ENCODE measurements around the gene APEX1. TPM values are rescaled to one million over a fixed set of nuclear protein-coding genes. Genes with fewer than 3 reads are reported as not detected.
"Not testable (repeated sequence)": the region's sequence is repeated elsewhere in the genome, so short reads cannot be mapped to it uniquely, and the experiment has no call there.

Gene APEX1
- total and polyA plus RNA-seq, 2 of the 8 experiments (the other 6 are each of a cell fraction or from before 2014, with no cell fraction given): 384 to 700 TPM

DNA sequence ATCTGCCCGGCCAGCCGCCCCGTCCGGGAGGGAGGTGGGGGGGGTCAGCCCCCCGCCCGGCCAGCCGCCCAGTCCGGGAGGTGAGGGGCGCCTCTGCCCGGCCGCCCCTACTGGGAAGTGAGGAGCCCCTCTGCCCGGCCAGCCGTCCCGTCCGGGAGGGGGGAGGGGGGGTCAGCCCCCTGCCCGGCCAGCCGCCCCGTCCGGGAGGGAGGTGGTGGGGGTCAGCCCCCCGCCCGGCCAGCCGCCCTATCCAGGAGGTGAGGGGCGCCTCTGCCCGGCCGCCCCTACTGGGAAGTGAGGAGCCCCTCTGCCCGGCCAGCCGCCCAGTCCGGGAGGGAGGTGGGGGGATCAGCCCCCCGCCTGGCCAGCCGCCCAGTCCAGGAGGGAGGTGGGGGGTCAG, 51.2 kb downstream of the APEX1 start:
- H3K18ac ChIP-seq (ENCODE audit: extremely low read depth, low read length); H3K4me2 ChIP-seq (ENCODE audit: insufficient read depth in 1 of 2, low read depth in 2 of 2, low read length in 2 of 2); H3K4ac ChIP-seq (replicated peaks; ENCODE audit: insufficient read length, low read depth, low read length); H4K5ac ChIP-seq (ENCODE audit: insufficient read length, low read depth, low read length); H3K23ac ChIP-seq (ENCODE audit: insufficient read length); H2AFZ ChIP-seq (ENCODE audit: low read length); H2BK120ac ChIP-seq (replicated peaks; ENCODE audit: low read depth, low read length); H4K20me1 ChIP-seq (replicated peaks in 1 of 2; ENCODE audit: control insufficient read depth in 1 of 2, insufficient read depth in 2 of 2, low read length in 2 of 2); H2BK15ac ChIP-seq (ENCODE audit: low read length); FAIRE-seq; H2AK5ac ChIP-seq (ENCODE audit: low read depth, low read length); H2BK5ac ChIP-seq (ENCODE audit: low read depth, low read length); H3K4me3 ChIP-seq (ENCODE audit: extremely low read depth in 1 of 4, insufficient read depth in 2 of 4, low read depth in 3 of 4, low read length in 4 of 4); H3K27me3 ChIP-seq (replicated peaks in 1 of 4; ENCODE audit: control insufficient read depth in 3 of 4, extremely low read depth in 1 of 4, insufficient read depth in 3 of 4, low read length in 3 of 4); POLR2A ChIA-PET (ENCODE audit: partially characterized antibody); H3K9me3 ChIP-seq (ENCODE audit: insufficient read depth in 2 of 2, low read depth in 1 of 2, low read length in 1 of 2); H3K79me2 ChIP-seq (ENCODE audit: control insufficient read depth in 1 of 2, insufficient read depth in 2 of 2, low read length in 2 of 2); H2BK20ac ChIP-seq (ENCODE audit: low read length); H3K14ac ChIP-seq (ENCODE audit: insufficient read length); H3K4me1 ChIP-seq (replicated peaks in 1 of 4; ENCODE audit: control insufficient read depth in 3 of 4, insufficient read depth in 4 of 4, low read length in 3 of 4); H3K56ac ChIP-seq (replicated peaks; ENCODE audit: insufficient read length, low read depth, low read length); H4K91ac ChIP-seq (replicated peaks; ENCODE audit: insufficient read length, low read length); H4K8ac ChIP-seq (ENCODE audit: extremely low read depth, insufficient read depth, low read length); CTCF ChIA-PET (ENCODE audit: partially characterized antibody); H2BK12ac ChIP-seq (ENCODE audit: low read depth, low read length); H3K79me1 ChIP-seq (ENCODE audit: low read depth, low read length); H3K23me2 ChIP-seq (ENCODE audit: low read depth, low read length); DNase-seq (ENCODE audit: low read depth in 1 of 2, low spot score in 2 of 2); H3K27ac ChIP-seq (ENCODE audit: low read depth, low read length); H3K9ac ChIP-seq (replicated peaks in 1 of 4; ENCODE audit: extremely low read depth in 1 of 4, low read depth in 3 of 4, low read length in 3 of 4); H3K36me3 ChIP-seq (ENCODE audit: control insufficient read depth in 2 of 4, insufficient read depth in 4 of 4, low read length in 3 of 4): not testable (repeated sequence)
- no CpG with 5 or more reads among the region's 30 CpGs for WGBS, 2 experiments (ENCODE audit: extremely low coverage in 1 of 2, insufficient coverage in 1 of 2, insufficient read length in 1 of 2, insufficient replicate concordance in 2 of 2, low coverage in 1 of 2, low lambda C conversion rate in 2 of 2, missing lambda C conversion rate in 1 of 2)

DNA sequence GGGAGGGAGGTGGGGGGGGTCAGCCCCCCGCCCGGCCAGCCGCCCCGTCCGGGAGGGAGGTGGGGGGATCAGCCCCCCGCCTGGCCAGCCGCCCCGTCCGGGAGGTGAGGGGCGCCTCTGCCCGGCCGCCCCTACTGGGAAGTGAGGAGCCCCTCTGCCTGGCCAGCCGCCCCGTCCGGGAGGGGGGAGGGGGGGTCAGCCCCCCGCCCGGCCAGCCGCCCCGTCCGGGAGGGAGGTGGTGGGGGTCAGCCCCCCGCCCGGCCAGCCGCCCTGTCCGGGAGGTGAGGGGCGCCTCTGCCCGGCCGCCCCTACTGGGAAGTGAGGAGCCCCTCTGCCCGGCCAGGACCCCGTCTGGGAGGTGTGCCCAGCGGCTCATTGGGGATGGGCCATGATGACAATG, 51.7 kb downstream of the APEX1 start:
- H2BK120ac ChIP-seq (replicated peaks; ENCODE audit: low read depth, low read length); H3K18ac ChIP-seq (ENCODE audit: extremely low read depth, low read length); H2AFZ ChIP-seq (ENCODE audit: low read length); H4K91ac ChIP-seq (replicated peaks; ENCODE audit: insufficient read length, low read length); H3K23ac ChIP-seq (ENCODE audit: insufficient read length); H2BK5ac ChIP-seq (ENCODE audit: low read depth, low read length); H3K4me1 ChIP-seq (replicated peaks in 1 of 4; ENCODE audit: control insufficient read depth in 3 of 4, insufficient read depth in 4 of 4, low read length in 3 of 4); FAIRE-seq; H3K36me3 ChIP-seq (ENCODE audit: control insufficient read depth in 2 of 4, insufficient read depth in 4 of 4, low read length in 3 of 4); H4K5ac ChIP-seq (ENCODE audit: insufficient read length, low read depth, low read length); H4K8ac ChIP-seq (ENCODE audit: extremely low read depth, insufficient read depth, low read length); H3K79me1 ChIP-seq (ENCODE audit: low read depth, low read length); H3K27me3 ChIP-seq (replicated peaks in 1 of 4; ENCODE audit: control insufficient read depth in 3 of 4, extremely low read depth in 1 of 4, insufficient read depth in 3 of 4, low read length in 3 of 4); H2BK12ac ChIP-seq (ENCODE audit: low read depth, low read length); H2AK5ac ChIP-seq (ENCODE audit: low read depth, low read length); POLR2A ChIA-PET (ENCODE audit: partially characterized antibody); H4K20me1 ChIP-seq (replicated peaks in 1 of 2; ENCODE audit: control insufficient read depth in 1 of 2, insufficient read depth in 2 of 2, low read length in 2 of 2); H3K4ac ChIP-seq (replicated peaks; ENCODE audit: insufficient read length, low read depth, low read length); H3K27ac ChIP-seq (ENCODE audit: low read depth, low read length); H2BK20ac ChIP-seq (ENCODE audit: low read length); H3K79me2 ChIP-seq (ENCODE audit: control insufficient read depth in 1 of 2, insufficient read depth in 2 of 2, low read length in 2 of 2); H3K56ac ChIP-seq (replicated peaks; ENCODE audit: insufficient read length, low read depth, low read length); H3K4me3 ChIP-seq (ENCODE audit: extremely low read depth in 1 of 4, insufficient read depth in 2 of 4, low read depth in 3 of 4, low read length in 4 of 4); H3K9me3 ChIP-seq (ENCODE audit: insufficient read depth in 2 of 2, low read depth in 1 of 2, low read length in 1 of 2); H3K14ac ChIP-seq (ENCODE audit: insufficient read length); H3K4me2 ChIP-seq (ENCODE audit: insufficient read depth in 1 of 2, low read depth in 2 of 2, low read length in 2 of 2); DNase-seq (ENCODE audit: low read depth in 1 of 2, low spot score in 2 of 2); H3K23me2 ChIP-seq (ENCODE audit: low read depth, low read length); H2BK15ac ChIP-seq (ENCODE audit: low read length); H3K9ac ChIP-seq (replicated peaks in 1 of 4; ENCODE audit: extremely low read depth in 1 of 4, low read depth in 3 of 4, low read length in 3 of 4); CTCF ChIA-PET (ENCODE audit: partially characterized antibody): not testable (repeated sequence)
- no CpG with 5 or more reads among the region's 30 CpGs for WGBS, 2 experiments (ENCODE audit: extremely low coverage in 1 of 2, insufficient coverage in 1 of 2, insufficient read length in 1 of 2, insufficient replicate concordance in 2 of 2, low coverage in 1 of 2, low lambda C conversion rate in 2 of 2, missing lambda C conversion rate in 1 of 2)
